GM10248 (cell line): ENCODE data around the gene MUC5AC.
"Not testable (repeated sequence)": the region's sequence is repeated elsewhere in the genome, so short reads cannot be mapped to it uniquely, and the experiment has no call there.

Experiments
- CTCF ChIA-PET: fragments of 300-600 bp; sonication (Branson Sonifier 250); formaldehyde crosslinking; extraction: SDS; loops from one replicate; lab custom pipeline; 2021; ENCODE audit warnings: antibody characterized with exemption; lab: Yijun Ruan, JAX
- POLR2A ChIA-PET: fragments of 350-650 bp; sonication (Branson Sonifier 250); formaldehyde crosslinking; extraction: SDS; loops from one replicate; lab custom pipeline; 2020; ENCODE audit warnings: antibody characterized with exemption; lab: Yijun Ruan, JAX
- DNase-seq: peaks from one replicate; pipeline ENCODE4 v3.0.0; 2012; ENCODE audit errors: extremely low spot score
- TF ChIP-seq, protein P1 (sequence below): IDR thresholded peaks from 2 replicates; pipeline ENCODE4 v1.5.1; 2012; ENCODE audit warnings: mild to moderate bottlenecking, low read depth; ENCODE audit errors: extremely low read depth, missing control alignments, control extremely low read depth

MUC5AC gene

DNA sequence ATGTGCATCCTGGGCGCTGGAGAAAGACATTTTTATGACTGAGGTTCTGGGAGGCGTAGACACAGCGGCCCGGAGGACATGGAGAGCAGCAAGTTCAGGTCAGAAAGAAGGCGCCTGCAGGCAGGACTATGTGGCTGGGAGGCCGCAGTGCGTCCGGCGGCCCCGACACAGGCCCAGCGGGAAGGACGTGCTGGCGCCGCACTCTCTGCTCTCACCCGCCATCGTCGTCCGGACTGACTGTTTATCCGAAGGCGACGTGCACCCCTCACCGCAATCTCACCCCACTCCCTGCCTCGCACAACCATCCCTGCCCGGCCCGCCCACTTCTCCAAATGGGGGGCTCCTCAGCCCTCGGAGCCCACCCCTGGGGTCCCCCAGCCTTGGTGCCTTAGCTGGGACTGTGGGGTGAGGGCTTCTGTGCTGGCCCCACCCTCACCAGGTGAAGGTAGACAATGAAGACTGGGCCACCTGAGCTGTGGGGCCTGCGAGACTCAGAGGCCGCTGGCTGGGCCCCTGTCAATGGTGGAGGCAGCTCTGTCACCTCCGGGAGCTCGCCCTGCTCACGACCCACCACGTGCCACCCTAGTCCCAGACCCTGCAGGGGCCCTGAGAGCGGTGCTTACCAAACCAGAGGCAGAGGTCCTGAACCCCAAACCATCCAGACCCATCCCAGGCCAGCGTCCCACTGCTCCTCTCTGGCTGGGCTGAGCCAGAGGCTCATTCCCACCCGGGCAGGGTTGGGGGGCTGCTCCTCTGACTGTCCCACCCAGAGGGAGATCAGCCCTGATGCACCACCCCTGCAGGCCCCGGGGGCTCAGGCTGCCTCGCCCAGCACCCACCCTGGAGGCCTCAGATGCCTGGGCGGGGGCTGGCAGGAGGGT, 48.9 kb downstream of the MUC5AC start:
- TF ChIP-seq, protein P1, sequence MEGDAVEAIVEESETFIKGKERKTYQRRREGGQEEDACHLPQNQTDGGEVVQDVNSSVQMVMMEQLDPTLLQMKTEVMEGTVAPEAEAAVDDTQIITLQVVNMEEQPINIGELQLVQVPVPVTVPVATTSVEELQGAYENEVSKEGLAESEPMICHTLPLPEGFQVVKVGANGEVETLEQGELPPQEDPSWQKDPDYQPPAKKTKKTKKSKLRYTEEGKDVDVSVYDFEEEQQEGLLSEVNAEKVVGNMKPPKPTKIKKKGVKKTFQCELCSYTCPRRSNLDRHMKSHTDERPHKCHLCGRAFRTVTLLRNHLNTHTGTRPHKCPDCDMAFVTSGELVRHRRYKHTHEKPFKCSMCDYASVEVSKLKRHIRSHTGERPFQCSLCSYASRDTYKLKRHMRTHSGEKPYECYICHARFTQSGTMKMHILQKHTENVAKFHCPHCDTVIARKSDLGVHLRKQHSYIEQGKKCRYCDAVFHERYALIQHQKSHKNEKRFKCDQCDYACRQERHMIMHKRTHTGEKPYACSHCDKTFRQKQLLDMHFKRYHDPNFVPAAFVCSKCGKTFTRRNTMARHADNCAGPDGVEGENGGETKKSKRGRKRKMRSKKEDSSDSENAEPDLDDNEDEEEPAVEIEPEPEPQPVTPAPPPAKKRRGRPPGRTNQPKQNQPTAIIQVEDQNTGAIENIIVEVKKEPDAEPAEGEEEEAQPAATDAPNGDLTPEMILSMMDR, result no peak
- CTCF ChIA-PET, result no interaction called here
- POLR2A ChIA-PET, result no interaction called here
- DNase-seq, result no peak

DNA sequence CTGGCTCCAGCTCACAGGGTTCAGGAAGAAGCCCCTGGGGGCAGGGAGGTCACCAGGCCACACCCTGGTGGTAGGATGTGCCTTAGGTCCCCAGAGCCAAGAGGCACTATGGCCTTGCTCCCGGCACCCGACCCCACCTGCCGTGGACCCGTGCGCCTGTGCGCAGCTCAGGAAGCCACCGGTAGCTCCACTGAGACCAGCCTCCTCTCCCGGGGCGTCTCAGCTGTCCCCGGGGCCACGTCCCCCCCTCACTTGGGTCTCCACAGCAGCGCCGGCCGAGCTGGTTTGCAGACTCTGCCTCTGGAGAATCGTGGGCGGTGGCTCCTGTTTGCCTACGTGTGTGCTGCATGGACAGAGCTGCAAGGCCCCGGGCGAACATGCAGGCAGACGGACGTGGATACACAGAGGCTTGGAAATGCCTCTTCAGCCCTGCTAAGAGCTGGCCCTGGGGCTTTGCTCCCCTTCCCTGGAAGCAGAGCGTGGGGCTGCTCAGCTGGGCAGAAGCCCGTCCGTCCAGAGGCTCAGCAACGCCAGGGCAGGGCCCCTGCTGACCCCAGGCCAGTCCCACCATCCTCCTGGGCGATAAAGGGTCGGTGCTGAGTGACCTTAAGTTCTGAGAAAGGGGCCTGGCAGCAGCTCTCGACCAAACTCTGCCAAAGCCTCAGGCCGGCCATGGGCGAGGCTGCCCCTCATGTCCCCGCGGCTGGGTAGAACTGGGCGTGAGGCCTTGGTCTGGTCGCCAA, 49.8 kb downstream of the MUC5AC start:
- TF ChIP-seq, protein P1, result no peak
- ChIA-PET CTCF (no interaction called here), POLR2A (no interaction called here)
- DNase-seq, result no peak

DNA sequence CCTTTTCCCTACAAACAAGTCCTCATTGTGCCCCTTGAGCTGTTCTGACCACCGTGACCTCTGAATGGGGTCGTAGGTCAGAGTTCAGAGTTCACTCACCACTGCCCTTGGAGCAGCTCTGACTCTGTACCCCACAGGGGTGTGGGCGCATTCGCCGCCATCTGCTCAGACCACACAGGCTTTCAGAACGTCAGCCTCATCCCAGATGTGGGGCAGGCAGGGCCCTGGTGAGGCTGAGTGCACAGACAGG, 50.3 kb downstream of the MUC5AC start:
- TF ChIP-seq, protein P1, result no peak
- ChIA-PET CTCF (no interaction called here), POLR2A (no interaction called here)
- DNase-seq, result no peak

DNA sequence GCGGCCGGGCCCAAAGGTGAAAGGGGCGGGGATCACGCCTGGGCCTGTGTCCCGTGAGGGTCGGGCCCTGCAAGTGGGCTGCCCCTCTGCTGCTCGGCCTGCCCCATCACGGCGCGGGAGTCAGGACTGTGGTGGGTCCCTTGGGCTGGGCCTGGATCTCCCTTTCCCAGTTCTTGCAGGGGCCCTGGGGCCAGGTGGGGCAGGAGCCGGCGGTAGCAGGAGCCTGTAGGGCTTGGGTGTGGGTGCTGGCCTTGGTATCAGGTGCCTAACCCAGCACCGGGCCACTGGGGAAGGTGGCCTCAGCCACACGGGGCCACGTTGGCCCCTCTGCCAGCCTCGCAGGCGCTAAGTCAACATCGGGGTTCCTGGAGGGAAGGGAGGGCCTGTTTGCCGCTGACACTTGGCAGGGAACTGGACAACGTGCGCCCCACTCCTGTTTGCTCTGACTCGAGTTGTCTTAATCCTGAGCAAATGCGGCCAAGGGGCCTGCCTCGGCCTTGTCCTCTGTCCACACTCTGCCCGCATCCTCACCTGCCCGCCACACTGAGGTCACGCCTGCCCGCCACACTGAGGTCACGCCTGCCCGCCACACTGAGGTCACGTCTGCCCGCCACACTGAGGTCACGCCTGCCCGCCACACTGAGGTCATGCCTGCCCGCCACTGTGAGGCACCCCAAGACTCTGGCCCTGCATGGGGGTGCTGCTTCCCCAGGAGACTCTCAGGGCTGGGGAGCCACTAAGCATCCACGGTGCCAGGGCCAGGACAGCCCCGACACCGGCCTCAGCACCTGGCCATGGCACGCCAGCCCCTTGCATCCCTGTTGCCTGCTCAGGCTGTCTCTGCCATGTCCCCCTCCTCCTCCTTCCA, 50.9 kb downstream of the MUC5AC start:
- ChIA-PET POLR2A (no interaction called here), CTCF (interaction anchor here (0.7 kb wide), 1 partner anchor 366 kb away, joined by 4 read pairs; no protein-coding TSS in a partner anchor)
- TF ChIP-seq, protein P1, result no peak
- DNase-seq, result no peak

DNA sequence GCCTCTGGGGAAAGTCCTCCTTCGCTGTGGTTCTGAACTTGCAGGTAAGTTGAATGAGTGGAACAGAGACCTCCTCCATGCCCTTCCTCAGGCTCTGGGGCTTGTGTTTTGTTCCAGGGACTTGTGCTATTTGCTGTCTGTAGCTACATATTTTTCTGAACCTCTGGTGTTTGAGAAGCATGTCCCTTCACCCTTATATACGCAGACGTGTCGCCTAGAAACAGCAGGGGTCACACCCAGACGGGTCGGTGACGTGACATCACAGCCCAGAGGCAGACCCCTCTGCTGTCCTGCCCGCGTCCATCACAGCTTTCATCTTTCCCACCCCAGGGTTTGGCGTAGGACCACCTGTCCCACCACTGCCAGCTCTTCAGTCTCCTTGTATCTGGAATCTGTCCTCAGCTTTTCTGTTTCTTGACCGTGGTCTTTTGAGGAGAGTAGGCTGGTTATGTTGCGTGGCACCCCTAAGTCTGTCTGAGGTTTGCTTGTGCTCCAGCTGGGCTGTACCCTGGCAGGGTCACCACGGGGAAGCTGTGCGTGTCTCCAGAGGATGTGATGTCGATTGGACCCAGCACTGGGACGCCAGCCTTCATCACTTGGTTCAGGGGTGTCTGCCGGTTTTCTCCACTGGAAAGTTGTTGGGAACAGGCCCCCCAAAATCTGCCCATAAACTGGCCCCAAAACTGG, 51.8 kb downstream of the MUC5AC start:
- TF ChIP-seq, protein P1, result no peak
- DNase-seq, result no peak
- POLR2A ChIA-PET, result no interaction called here
- CTCF ChIA-PET, result interaction anchor here (0.7 kb wide), 1 partner anchor 365 kb away, joined by 4 read pairs; no protein-coding TSS in a partner anchor

DNA sequence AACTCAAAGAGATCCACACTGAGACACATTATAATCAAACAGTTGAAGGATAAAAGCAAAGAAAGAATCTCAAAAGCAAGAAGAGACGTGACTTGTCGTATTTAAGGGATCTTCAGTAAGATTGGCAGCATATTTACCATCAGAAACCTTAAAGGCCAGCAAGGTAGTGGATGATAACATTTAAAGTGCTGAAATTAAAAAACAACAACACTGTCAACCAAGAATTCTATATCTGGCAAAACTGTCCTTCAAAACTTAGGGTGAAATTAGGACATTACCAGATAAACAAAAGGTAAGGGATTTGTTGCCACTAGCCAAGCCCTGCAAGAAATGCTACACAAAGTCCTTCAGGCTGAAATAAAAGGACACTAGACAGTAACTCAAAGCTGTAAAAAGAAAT, 54.1 kb downstream of the MUC5AC start:
- DNase-seq, result no peak
- POLR2A ChIA-PET, result no interaction called here
- TF ChIP-seq, protein P1, result no peak
- CTCF ChIA-PET, result no interaction called here

DNA sequence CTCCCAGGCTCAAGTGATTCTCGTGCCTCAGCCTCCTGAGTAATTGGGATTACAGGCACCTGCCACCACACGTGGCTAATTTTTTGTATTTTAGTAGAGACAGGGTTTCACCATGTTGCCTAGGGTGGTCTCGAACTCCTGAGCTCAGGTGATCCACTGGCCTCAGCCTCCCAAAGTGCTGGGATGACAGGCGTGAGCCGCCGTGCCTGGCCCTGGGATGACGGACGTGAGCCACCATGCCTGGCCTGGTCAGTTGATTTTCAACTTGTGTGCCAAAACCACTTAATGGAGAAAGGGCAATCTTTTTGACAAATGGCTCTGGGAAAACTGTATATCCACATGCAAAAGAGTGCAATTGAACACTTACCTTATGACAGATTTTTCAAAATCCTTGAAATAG, 58.1 kb downstream of the MUC5AC start:
- POLR2A ChIA-PET, CTCF ChIA-PET: not testable (repeated sequence)

More for the DNA sequence above, 58.1 kb downstream of the MUC5AC start:
- not testable (repeated sequence) for DNase-seq
